ENCODE data around the gene SF3B3.

Gene SF3B3

DNA sequence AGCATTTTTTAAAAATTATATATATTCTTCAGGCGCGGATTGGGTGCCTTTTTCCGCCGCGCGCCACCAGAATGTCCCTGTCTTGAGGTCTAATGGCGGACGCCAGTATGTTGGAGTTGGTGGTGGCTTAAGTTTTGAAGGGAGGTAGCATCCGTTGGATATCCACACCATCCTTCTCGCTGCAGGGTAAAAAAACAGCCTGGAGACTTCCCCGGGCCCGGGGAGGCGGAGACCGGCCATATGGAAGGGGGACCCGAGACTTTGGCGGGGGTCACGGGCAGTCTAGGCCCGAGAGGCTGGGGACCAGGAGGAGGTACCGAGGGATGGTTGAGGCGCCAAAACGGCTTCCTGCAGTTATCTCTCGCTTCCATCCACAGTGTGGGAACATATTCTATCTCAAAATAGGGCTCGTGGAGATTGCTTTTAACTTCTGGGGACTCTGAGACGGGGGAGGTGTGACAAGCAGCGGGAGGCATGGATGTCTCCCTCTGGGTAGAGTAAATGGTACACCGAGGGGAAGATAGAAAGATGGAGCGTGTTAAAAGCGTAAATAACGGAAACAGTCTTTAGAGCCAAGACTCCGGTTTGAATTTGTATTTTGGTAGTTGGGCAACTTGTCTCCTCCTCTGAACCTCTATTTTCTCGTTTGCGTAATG is at the start of gene SF3B3:
SF3B3 (plus strand) TSS at position 74 of the 656 bp plus-strand sequence. CDS start 2,841 bp downstream, outside the sequence.
- peak; percentile 43 to 64 (median 51) for DNase-seq (ENCODE audit: low read depth in 3 of 3)

DNA sequence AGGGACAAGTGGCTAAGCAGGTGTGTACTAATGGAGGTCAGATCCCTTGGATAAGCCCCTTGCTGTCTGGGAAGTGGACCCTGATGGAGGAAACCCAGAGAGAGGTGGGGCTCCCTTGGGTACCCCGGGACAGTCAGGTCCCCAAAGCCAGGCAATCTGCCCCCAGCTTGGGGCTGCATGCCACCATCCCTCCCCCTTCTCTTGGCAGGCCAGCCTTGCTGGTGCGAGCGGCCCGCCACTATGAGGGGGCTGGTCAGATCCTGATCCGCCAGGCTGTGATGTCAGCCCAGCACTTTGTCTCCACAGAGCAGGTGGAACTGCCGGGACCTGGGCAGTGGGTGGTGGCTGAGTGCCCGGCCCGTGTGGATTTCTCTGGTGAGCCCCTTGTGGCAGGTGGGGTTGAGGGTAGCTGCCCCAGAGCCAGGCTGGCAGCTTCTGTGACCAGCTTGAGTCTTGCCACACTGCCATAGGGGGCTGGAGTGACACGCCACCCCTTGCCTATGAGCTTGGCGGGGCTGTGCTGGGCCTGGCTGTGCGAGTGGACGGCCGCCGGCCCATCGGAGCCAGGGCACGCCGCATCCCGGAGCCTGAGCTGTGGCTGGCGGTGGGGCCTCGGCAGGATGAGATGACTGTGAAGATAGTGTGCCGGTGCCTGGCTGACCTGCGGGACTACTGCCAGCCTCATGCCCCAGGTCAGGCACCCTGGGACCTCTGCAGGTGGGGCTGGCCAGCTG is 49.1 kb upstream of the SF3B3 start:
- DNase-seq (ENCODE audit: low read depth in 3 of 3) = no peak

- DNase-seq (ENCODE audit: low read depth in 3 of 3) = no peak
These were observed 48.4 kb upstream of the SF3B3 start for GRCh38 chr16:70475054-70475871.

- DNase-seq (ENCODE audit: low read depth in 3 of 3) = peak; percentile 30 to 46 (median 38)
These were observed 47.2 kb upstream of the SF3B3 start for GRCh38 chr16:70476272-70477020.

DNA sequence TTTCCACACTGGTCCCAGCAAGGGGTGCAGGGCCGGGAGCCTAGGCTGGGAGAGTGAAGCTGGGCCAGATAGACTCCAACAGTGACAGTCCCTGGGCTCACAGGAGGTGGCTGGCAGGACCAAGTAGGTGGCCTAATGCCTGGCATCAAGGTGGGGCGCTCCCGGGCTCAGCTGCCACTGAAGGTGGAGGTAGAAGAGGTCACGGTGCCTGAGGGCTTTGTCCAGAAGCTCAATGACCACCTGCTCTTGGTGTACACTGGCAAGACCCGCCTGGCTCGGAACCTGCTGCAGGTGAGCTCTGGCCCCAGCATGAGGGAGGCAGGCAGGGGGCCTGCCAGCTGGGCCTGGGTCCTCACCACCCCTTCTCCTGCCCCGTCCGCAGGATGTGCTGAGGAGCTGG is 45.4 kb upstream of the SF3B3 start:
- DNase-seq (ENCODE audit: low read depth in 3 of 3) = no peak

DNA sequence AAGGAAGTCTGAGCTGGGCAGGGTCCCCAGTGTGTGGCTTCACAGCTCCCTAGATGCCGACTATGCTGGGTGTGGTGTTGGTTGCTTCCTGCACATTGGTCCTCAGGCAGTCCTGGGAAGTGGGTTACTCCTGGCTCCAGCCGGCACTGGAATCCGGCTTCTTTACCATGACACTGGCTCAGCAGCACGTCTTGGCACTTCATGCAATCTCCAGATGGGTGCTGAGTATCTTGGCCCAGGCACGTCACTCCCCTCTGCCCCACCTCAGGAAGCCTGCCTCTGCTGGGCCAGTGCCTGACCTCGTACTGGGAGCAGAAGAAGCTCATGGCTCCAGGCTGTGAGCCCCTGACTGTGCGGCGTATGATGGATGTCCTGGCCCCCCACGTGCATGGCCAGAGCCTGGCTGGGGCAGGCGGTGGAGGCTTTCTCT is 44.7 kb upstream of the SF3B3 start:
- DNase-seq (ENCODE audit: low read depth in 3 of 3) = no peak

- DNase-seq (ENCODE audit: low read depth in 3 of 3) = no peak
These were observed 43.2 kb upstream of the SF3B3 start for GRCh38 chr16:70480127-70481105.

DNA sequence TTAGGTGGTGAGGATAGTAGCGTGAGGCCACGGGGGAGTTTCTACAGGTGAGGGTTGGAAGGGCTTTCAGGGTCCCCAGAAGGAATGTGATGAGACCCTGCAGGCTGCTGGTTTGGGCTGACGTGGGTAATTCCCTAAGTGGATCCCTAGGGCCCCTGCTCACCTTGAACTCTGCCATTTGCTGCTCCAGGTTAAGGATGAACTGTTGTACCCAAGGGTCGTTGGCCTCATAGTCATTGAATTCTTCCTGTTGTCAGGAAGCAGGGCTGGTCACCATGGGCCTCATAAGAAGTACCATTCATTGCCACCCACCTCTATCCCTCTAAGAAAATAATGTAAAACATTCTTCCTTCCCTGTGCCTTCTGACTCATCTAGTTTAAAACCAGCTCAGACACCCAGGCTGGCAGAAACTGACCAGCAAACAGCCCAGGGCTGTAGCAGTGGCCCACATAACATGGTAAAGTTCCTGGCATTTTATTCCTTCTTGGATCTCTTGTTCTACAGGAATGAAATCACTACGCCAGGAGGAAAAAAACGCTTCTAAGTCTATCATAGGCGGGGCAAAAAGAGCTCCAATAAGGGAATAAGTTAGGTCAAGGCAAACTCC is 41.6 kb upstream of the SF3B3 start:
- DNase-seq (ENCODE audit: low read depth in 3 of 3) = no peak

DNA sequence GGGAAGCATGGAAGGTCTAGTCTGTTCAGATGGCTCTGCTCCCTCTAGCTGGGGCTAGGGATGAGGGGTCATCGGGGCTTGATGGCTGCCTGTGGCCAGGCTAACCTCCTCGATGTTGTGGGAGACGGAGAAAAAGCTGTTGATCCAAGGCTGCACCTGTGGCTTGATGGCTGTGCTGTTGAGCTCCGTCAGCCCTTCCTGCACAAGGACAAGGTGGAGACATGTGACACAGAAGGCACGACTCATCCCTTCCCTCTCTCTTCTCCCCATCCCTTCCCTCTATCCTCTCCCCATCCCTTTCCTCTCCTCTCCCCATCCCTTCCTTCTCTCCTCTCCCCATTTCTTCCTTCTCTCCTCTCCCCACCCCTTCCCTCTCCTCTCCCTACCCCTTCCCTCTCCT is 41.0 kb upstream of the SF3B3 start:
- no peak for DNase-seq (ENCODE audit: low read depth in 3 of 3)

GRCh38 chr16:70483426-70483825 is 40.2 kb upstream of the SF3B3 start:
- DNase-seq (ENCODE audit: low read depth in 3 of 3) = no peak

- no peak for DNase-seq (ENCODE audit: low read depth in 3 of 3)
These were observed 38.7 kb upstream of the SF3B3 start for GRCh38 chr16:70484867-70485266.

- DNase-seq (ENCODE audit: low read depth in 3 of 3) = no peak
These were observed 33.4 kb upstream of the SF3B3 start for GRCh38 chr16:70490261-70490660.

GRCh38 chr16:70493802-70494201 is 29.8 kb upstream of the SF3B3 start:
- DNase-seq (ENCODE audit: low read depth in 3 of 3) = no peak

DNA sequence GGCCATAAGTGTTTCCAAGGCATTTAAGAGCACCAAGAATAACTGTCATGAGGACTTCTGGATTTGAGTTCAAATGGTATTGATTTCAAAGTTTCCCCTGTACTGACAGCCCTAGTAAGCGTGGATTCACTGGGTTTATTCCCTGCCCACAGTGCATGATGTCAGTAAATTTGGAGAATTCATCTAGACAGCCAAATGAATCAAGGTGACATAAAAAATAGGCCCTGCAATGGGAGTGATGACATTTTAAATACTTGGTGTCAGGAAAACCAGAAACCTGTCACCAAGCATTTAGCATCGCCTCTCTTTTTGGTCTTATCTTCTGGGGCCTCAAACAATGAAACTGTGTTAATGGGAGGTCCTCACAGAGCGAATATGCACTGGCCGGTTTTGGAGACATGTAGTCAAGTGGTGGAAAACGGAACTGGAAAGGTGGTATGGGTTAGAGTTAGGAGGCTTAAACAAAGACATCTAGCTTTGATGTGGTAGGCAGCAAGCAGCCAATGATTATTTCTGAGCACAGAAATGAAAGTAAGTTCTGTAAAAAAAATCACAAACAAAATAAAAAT is 29.3 kb upstream of the SF3B3 start:
- DNase-seq (ENCODE audit: low read depth in 3 of 3) = no peak

- no peak for DNase-seq (ENCODE audit: low read depth in 3 of 3)
These were observed 28.8 kb upstream of the SF3B3 start for GRCh38 chr16:70494777-70495176.

- no peak for DNase-seq (ENCODE audit: low read depth in 3 of 3)
These were observed 28.0 kb upstream of the SF3B3 start for GRCh38 chr16:70495425-70496182.

DNA sequence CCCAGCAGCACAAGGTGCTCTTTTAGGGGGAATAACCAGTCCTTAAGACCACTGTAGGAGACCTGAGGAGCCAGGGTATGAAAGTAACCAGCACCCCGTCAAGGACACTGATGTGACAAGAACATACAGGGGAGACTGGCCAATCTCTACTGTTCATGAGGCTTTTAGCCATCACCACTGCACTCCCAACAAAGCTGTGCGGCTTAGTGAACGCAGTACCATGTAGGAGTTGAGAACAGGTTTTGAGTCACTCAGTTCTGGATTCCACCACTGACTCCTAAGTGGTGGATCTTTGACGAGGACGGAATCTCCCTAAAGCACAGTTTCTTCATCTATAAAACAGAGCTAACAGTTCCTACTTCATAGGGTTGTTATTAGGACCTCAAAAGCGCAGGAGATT is 27.1 kb upstream of the SF3B3 start:
- peak in 2 of 3 donors; percentile 8 to 15 for DNase-seq (ENCODE audit: low read depth in 3 of 3)

GRCh38 chr16:70508752-70509151 is 14.9 kb upstream of the SF3B3 start:
- no peak for DNase-seq (ENCODE audit: low read depth in 3 of 3)

- no peak for DNase-seq (ENCODE audit: low read depth in 3 of 3)
These were observed 13.4 kb upstream of the SF3B3 start for GRCh38 chr16:70510216-70510615.
